BJ (cell line): ENCODE measurements around the gene HFM1. TPM values are rescaled to one million over a fixed set of nuclear protein-coding genes. Genes with fewer than 3 reads are reported as not detected.

Experiments
- CTCF ChIA-PET: fragments of 350-600 bp; formaldehyde crosslinking; extraction: SDS; loops from one replicate; lab custom pipeline; 2021; ENCODE audit warnings: antibody characterized with exemption, inconsistent platforms; lab: Yijun Ruan, JAX
- POLR2A ChIA-PET: fragments of 300-600 bp; sonication (Branson Sonifier 250); formaldehyde crosslinking; extraction: SDS; loops from one replicate; lab custom pipeline; 2021; ENCODE audit warnings: antibody characterized with exemption; lab: Charles Lee
- DNase-seq: peaks from one replicate; pipeline ENCODE4 v3.0.0-alpha.2; 2011; ENCODE audit warnings: low read depth
- H3K27me3 ChIP-seq: 2 replicates; pipeline ENCODE4 v1.6.0; 2011; ENCODE audit warnings: low read length; ENCODE audit not compliant: control insufficient read depth, insufficient read depth
- H3K36me3 ChIP-seq: 2 replicates; pipeline ENCODE4 v1.5.1; 2011; ENCODE audit warnings: low read length; ENCODE audit not compliant: control insufficient read depth, insufficient read depth
- H3K4me3 ChIP-seq: 2 replicates; pipeline ENCODE4 v1.5.1; 2011; ENCODE audit warnings: low read depth, mild to moderate bottlenecking, control low read depth, low read length
- polyA plus RNA-seq: library from polyadenylated mRNA; depleted of rRNA; stranded (reverse); fragments of >200 nt; gene quantifications from 2 replicates; pipeline ENCODE4 v1.2.3, GENCODE V29; 2011
- TF ChIP-seq, protein P1 (sequence below): IDR thresholded peaks from 2 replicates; pipeline ENCODE4 v1.5.1; 2011; ENCODE audit warnings: low read depth, mild to moderate bottlenecking, control low read depth, inconsistent platforms, low read length, moderate library complexity; ENCODE audit not compliant: insufficient read depth

The HFM1 gene
- polyA plus RNA-seq, 1 experiment, result not detected

DNA sequence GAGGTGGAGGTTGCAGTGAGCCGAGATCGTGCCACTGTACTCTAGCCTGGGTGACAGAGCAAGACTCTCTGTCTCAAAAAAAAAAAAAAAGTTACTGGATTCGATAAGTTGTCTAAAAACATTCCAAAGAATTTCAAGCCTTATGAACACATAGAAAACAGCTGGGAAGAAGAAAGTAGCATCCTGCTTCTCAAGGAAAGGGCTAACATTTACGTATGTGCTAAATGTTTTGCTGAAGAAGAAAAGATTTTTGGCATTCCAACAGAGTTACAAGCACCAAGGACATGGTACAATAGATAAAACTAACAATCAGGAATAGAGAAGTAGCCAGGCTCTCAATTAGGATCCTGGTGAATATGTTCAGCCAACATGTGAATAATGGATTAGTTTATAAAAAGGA, 69.8 kb downstream of the HFM1 start:
- H3K4me3 ChIP-seq, result no peak overlapping the region
- TF ChIP-seq, protein P1, sequence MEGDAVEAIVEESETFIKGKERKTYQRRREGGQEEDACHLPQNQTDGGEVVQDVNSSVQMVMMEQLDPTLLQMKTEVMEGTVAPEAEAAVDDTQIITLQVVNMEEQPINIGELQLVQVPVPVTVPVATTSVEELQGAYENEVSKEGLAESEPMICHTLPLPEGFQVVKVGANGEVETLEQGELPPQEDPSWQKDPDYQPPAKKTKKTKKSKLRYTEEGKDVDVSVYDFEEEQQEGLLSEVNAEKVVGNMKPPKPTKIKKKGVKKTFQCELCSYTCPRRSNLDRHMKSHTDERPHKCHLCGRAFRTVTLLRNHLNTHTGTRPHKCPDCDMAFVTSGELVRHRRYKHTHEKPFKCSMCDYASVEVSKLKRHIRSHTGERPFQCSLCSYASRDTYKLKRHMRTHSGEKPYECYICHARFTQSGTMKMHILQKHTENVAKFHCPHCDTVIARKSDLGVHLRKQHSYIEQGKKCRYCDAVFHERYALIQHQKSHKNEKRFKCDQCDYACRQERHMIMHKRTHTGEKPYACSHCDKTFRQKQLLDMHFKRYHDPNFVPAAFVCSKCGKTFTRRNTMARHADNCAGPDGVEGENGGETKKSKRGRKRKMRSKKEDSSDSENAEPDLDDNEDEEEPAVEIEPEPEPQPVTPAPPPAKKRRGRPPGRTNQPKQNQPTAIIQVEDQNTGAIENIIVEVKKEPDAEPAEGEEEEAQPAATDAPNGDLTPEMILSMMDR, result no peak
- ChIA-PET CTCF (no interaction called here), POLR2A (no interaction called here)
- DNase-seq, result no peak
- H3K27me3 ChIP-seq, result no peaks in the 10 kb centered on the region
- no peaks in the 10 kb centered on the region for H3K36me3 ChIP-seq

DNA sequence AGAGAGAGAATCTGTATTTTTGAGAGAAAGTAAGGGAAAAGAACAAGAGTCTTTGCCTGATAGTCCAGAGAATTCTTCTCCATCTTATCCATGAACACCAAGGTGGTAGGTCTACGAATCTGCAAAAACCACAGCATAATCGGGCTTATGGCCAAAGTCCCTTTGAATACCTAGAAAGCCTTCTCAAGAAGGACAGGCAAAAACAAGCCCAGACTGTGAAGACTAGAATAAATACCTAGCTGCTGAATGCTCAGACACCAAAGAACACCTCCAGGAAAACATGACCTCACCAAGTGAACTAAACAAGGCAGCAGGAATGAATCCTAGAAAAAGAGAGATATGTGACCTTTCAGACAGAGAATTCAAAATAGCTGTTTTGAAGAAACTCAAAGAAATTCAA, 79.2 kb downstream of the HFM1 start:
- no peak for DNase-seq
- TF ChIP-seq, protein P1, result no peak
- CTCF ChIA-PET, result no interaction called here
- Histone ChIP-seq H3K27me3 (no peaks in the 10 kb centered on the region), H3K4me3 (no peak overlapping the region), H3K36me3 (no peaks in the 10 kb centered on the region)
- POLR2A ChIA-PET, result no interaction called here

DNA sequence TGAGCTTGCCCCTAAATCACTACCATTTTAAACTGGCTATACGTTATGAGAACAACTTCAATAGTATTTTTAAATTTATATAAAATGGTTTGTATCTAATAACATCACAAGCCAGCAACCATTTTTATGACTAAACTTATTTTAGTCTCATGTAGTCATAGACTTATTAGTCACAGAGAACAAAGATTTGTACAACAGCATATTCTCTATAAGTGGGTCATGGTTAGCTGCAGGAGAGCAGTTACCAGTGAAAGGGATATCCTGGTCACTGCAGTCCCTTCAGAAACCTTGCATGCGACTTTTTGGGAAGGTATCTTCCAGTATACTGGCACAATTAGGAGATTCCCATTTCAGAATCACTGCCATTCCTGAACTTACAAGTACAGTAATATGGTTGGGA, 90.0 kb downstream of the HFM1 start:
- CTCF ChIA-PET, result no interaction called here
- H3K4me3 ChIP-seq, result no peak overlapping the region
- H3K36me3 ChIP-seq, result no peaks in the 10 kb centered on the region
- no peaks in the 10 kb centered on the region for H3K27me3 ChIP-seq
- POLR2A ChIA-PET, result no interaction called here
- TF ChIP-seq, protein P1, result no peak
- DNase-seq, result no peak

DNA sequence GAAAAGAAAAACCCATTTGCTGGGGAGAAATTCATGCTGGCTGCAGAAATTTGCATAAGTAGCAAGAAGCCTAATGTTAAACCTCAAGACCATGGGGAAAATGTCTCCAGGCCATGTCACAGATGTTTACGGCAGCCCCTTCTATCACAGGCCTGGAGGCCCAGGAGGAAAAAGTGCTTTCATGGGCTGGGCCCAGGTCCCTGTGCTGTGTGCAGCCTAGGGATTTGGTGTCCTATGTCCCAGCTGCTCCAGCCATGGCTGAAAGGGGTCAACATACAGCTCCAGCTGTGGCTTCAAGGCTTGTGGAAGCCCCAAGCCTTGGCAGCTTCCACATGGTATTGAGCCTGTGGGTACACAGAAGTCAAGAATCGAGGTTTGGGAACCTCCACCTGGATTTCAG, 93.0 kb downstream of the HFM1 start:
- DNase-seq, result no peak
- CTCF ChIA-PET, result no interaction called here
- H3K36me3 ChIP-seq, result no peaks in the 10 kb centered on the region
- POLR2A ChIA-PET, result no interaction called here
- H3K4me3 ChIP-seq, result no peak overlapping the region
- TF ChIP-seq, protein P1, result no peak
- no peaks in the 10 kb centered on the region for H3K27me3 ChIP-seq

DNA sequence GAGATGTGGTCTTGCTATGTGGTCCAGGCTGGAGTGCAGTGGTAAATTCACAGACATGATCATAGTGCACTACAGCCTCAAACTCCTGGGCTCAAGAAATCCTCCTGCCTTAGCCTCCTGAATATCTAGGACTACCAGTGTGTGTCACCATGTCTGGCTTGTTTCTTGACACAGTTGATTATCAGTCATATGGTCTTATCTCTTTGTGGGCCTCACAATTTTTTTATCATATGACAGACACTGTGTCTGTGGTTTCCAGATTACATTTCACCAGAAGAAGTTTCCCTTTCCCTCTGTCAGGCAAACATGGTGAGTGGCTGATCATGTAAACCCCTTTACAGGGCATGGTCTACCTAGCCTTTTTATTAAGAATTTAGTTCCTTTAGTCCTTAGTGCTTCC, 96.1 kb downstream of the HFM1 start:
- Histone ChIP-seq H3K4me3 (no peak overlapping the region), H3K27me3 (no peaks in the 10 kb centered on the region), H3K36me3 (no peaks in the 10 kb centered on the region)
- CTCF ChIA-PET, result no interaction called here
- DNase-seq, result no peak
- POLR2A ChIA-PET, result no interaction called here
- TF ChIP-seq, protein P1, result no peak
